HepG2 (cell line): ENCODE results near the gene PPIL6. TPM values are rescaled to one million over a fixed set of nuclear protein-coding genes. Genes with fewer than 3 reads are reported as not detected.
A peak's percentile ranks its signal among the peaks of the same experiment; 100 is the strongest.

ENCODE experiments used
- ETV5 ChIP-seq: IDR thresholded peaks from 2 replicates; pipeline ENCODE4 v1.6.1; 2018; ENCODE audit warnings: missing biosample characterization, missing genetic modification reagents, inconsistent platforms, borderline replicate concordance
- GATAD1 ChIP-seq: IDR thresholded peaks from 2 replicates; pipeline ENCODE4 v1.6.1; 2016; ENCODE audit warnings: missing genetic modification reagents, missing compliant biosample characterization
- GPN1 ChIP-seq: sonication (generic); formaldehyde crosslinking; IDR thresholded peaks from 2 replicates; pipeline ENCODE4 v1.5.1; 2020; ENCODE audit warnings: missing genetic modification reagents, borderline replicate concordance
- KMT2B ChIP-seq: IDR thresholded peaks from 2 replicates; pipeline ENCODE4 v1.6.1; 2016; ENCODE audit warnings: missing genetic modification reagents, missing compliant biosample characterization
- PHF8 ChIP-seq: sonication (generic); formaldehyde crosslinking; IDR thresholded peaks from 2 replicates; pipeline ENCODE4 v1.5.0; 2020; ENCODE audit warnings: missing genetic modification reagents
- RARA ChIP-seq: IDR thresholded peaks from 2 replicates; pipeline ENCODE4 v1.6.1; 2016; ENCODE audit warnings: missing genetic modification reagents, missing compliant biosample characterization
- SPEN ChIP-seq: sonication (generic); formaldehyde crosslinking; IDR thresholded peaks from 2 replicates; pipeline ENCODE4 v1.5.1; 2020; ENCODE audit warnings: low read depth, mild to moderate bottlenecking, missing genetic modification reagents
- TCF7 ChIP-seq: sonication (generic); IDR thresholded peaks from 2 replicates; pipeline ENCODE4 v1.6.1; 2016; ENCODE audit warnings: antibody characterized with exemption, low read depth
- THAP7 ChIP-seq: sonication (generic); formaldehyde crosslinking; IDR thresholded peaks from 2 replicates; pipeline ENCODE4 v1.8.1; 2023; ENCODE audit warnings: mild to moderate bottlenecking, missing genetic modification reagents
- ZFX ChIP-seq: sonication (generic); formaldehyde crosslinking; IDR thresholded peaks from 2 replicates; pipeline ENCODE4 v1.4.0; 2020; ENCODE audit warnings: mild to moderate bottlenecking, low read depth, missing genetic modification reagents, moderate library complexity
- ZNF18 ChIP-seq: sonication (generic); formaldehyde crosslinking; IDR thresholded peaks from 2 replicates; pipeline ENCODE4 v1.8.0; 2022; ENCODE audit warnings: mild to moderate bottlenecking, missing genetic modification reagents; ENCODE audit not compliant: insufficient replicate concordance
- ZNF687 ChIP-seq: sonication (generic); formaldehyde crosslinking; IDR thresholded peaks from 2 replicates; pipeline ENCODE4 v1.5.1; 2020; ENCODE audit warnings: mild to moderate bottlenecking, missing genetic modification reagents, moderate library complexity
- ZNF724P ChIP-seq: sonication (generic); formaldehyde crosslinking; IDR thresholded peaks from 2 replicates; pipeline ENCODE4 v1.8.0; 2022; ENCODE audit warnings: missing genetic modification reagents, borderline replicate concordance
- ZUFSP ChIP-seq: sonication (generic); formaldehyde crosslinking; IDR thresholded peaks from 2 replicates; pipeline ENCODE4 v1.9.0; 2021; ENCODE audit warnings: missing genetic modification reagents, mild to moderate bottlenecking, borderline replicate concordance
- ZZZ3 ChIP-seq: sonication (generic); formaldehyde crosslinking; IDR thresholded peaks from 2 replicates; pipeline ENCODE4 v1.4.0; 2020; ENCODE audit warnings: missing genetic modification reagents, mild to moderate bottlenecking, borderline replicate concordance
- polyA plus RNA-seq, 8 experiments: library from polyadenylated mRNA; depleted of rRNA in 3 of 8; stranded (reverse) in 7 of 8; unstranded in 1 of 8; fragments of >200 nt; fragmentation: Illumina TruSeq in 4 of 8; extraction: Trizol in 4 of 8; gene quantifications; 2 replicates each; pipeline versions ENCODE4 v1.2.1 to v1.2.3, GENCODE V29; 2011 to 2016; ENCODE audit warnings: low read depth in 4 of 8, missing spikeins in 1 of 8, mixed read lengths in 1 of 8; ENCODE audit not compliant: insufficient read depth in 1 of 8
- total RNA-seq, 5 experiments: library from RNA; depleted of rRNA; stranded (reverse); fragments of >200 nt; fragmentation: Illumina TruSeq; extraction: Trizol; gene quantifications; 2 replicates each; pipeline ENCODE4 v1.2.3, GENCODE V29; 2016; ENCODE audit warnings: low read depth in 1 of 5
- TF ChIP-seq, protein P1 (sequence below): sonication (generic); formaldehyde crosslinking; IDR thresholded peaks from 2 replicates; pipeline ENCODE4 v1.4.0; 2020; ENCODE audit warnings: mild to moderate bottlenecking, missing genetic modification reagents

The PPIL6 gene
- total and polyA plus RNA-seq, 2 of the 13 experiments (the other 11 are each of a cell fraction or from before 2014, with no cell fraction given) = 0.22 to 0.46 TPM

GRCh38 chr6:109482905-109483734 lies 42.7 kb upstream of the PPIL6 start, which contains the start of gene ZBTB24 (continued):
- TF ChIP-seq ZNF687 (CRISPR knock-in tag) = peak; percentile 79
- peak; percentile 80 for TF ChIP-seq ZFX
- peak; percentile 50; the same call in 1 of the 2 replicates for TF ChIP-seq KMT2B
- peak; percentile 37 for TF ChIP-seq ZNF18 (CRISPR knock-in tag)
- TF ChIP-seq, protein P1, sequence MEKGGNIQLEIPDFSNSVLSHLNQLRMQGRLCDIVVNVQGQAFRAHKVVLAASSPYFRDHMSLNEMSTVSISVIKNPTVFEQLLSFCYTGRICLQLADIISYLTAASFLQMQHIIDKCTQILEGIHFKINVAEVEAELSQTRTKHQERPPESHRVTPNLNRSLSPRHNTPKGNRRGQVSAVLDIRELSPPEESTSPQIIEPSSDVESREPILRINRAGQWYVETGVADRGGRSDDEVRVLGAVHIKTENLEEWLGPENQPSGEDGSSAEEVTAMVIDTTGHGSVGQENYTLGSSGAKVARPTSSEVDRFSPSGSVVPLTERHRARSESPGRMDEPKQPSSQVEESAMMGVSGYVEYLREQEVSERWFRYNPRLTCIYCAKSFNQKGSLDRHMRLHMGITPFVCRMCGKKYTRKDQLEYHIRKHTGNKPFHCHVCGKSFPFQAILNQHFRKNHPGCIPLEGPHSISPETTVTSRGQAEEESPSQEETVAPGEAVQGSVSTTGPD (CRISPR knock-in tag) = no peak
- peak; percentile 21; the same call in 1 of the 2 replicates for TF ChIP-seq GATAD1 (CRISPR knock-in tag)
- TF ChIP-seq GPN1 = no peak
- TF ChIP-seq SPEN = peak; percentile 54; the same call in 1 of the 2 replicates
- no peak for TF ChIP-seq ZUFSP
- 0 out of 2 replicates have a peak, but pooled peaks have one; percentile 71 for TF ChIP-seq ZNF724P (CRISPR knock-in tag)
- TF ChIP-seq ZZZ3 (CRISPR knock-in tag) = no peak
- TF ChIP-seq RARA = 0 out of 2 replicates have a peak, but pooled peaks have one; percentile 19
- TF ChIP-seq ETV5 (CRISPR knock-in tag) = peak; percentile 52; the same call in 1 of the 2 replicates
- no peak for TF ChIP-seq THAP7 (CRISPR knock-in tag)
- no peak for TF ChIP-seq TCF7
- TF ChIP-seq PHF8 = peak; percentile 56
